GM10248 (cell line): ENCODE data around the gene ANKRD50.

ENCODE experiments used
- CTCF ChIA-PET: fragments of 300-600 bp; sonication (Branson Sonifier 250); formaldehyde crosslinking; extraction: SDS; loops from one replicate; lab custom pipeline; 2021; ENCODE audit warnings: antibody characterized with exemption; lab: Yijun Ruan, JAX
- POLR2A ChIA-PET: fragments of 350-650 bp; sonication (Branson Sonifier 250); formaldehyde crosslinking; extraction: SDS; loops from one replicate; lab custom pipeline; 2020; ENCODE audit warnings: antibody characterized with exemption; lab: Yijun Ruan, JAX
- DNase-seq: peaks from one replicate; pipeline ENCODE4 v3.0.0; 2012; ENCODE audit errors: extremely low spot score
- TF ChIP-seq, protein P1 (sequence below): IDR thresholded peaks from 2 replicates; pipeline ENCODE4 v1.5.1; 2012; ENCODE audit warnings: mild to moderate bottlenecking, low read depth; ENCODE audit errors: extremely low read depth, missing control alignments, control extremely low read depth

Gene ANKRD50

DNA sequence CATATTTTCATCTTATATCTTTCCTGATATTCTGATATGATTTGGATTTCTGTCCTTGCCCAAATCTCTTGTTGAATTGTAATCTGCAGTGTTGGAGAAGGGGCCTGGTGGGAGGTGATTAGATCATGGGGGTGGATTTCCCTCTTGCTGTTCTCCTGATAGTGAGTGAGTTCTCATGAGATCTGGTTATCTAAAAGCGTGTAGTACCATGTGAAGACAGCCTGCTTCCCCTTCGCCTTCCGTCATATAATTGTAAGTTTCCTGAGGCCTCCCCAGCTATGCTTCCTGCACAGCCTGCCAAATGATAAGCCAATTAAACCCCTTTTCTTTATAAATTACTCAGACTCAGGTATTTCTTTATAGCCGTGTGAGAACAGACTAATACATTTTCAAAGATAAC lies 77.2 kb downstream of the ANKRD50 start:
- DNase-seq: no peak
- POLR2A ChIA-PET: no interaction called here
- TF ChIP-seq, protein P1, sequence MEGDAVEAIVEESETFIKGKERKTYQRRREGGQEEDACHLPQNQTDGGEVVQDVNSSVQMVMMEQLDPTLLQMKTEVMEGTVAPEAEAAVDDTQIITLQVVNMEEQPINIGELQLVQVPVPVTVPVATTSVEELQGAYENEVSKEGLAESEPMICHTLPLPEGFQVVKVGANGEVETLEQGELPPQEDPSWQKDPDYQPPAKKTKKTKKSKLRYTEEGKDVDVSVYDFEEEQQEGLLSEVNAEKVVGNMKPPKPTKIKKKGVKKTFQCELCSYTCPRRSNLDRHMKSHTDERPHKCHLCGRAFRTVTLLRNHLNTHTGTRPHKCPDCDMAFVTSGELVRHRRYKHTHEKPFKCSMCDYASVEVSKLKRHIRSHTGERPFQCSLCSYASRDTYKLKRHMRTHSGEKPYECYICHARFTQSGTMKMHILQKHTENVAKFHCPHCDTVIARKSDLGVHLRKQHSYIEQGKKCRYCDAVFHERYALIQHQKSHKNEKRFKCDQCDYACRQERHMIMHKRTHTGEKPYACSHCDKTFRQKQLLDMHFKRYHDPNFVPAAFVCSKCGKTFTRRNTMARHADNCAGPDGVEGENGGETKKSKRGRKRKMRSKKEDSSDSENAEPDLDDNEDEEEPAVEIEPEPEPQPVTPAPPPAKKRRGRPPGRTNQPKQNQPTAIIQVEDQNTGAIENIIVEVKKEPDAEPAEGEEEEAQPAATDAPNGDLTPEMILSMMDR: no peak
- CTCF ChIA-PET: no interaction called here

DNA sequence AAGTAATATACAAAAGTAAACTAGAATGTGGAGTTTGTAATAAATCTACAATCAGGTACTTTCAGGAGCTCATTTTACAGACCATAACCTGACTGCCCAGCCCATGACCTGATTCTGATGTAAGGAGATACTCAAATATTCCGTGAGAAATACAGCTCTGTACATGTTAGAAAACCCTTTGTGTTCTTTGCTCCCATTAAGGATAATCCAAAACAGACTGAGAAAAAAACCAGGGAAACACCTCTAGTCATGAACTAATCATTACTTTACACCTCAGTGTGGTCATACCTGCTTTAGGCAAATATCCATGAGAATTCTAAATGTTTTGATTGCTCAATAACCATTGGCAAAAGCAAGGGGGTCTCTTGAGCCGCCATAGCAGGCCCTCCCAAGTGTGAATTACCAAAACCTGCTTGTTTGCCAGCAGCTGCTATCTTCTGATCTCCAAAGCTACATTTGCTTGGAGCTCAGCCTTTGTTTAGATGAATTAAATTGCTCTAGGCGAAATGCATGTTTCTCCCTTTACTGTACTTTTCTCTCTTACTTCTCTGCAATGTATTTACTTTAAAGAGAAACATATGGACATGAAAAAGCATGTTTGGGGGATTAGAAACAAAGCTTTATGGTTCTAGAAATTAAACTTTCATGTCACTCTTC lies 79.1 kb downstream of the ANKRD50 start:
- ChIA-PET POLR2A (no interaction called here), CTCF (interaction anchor here (1.1 to 1.2 kb wide), 2 partner anchors 11 to 13 kb away, joined by 3 read pairs; no protein-coding TSS in a partner anchor)
- no peak for DNase-seq
- TF ChIP-seq, protein P1: no peak

DNA sequence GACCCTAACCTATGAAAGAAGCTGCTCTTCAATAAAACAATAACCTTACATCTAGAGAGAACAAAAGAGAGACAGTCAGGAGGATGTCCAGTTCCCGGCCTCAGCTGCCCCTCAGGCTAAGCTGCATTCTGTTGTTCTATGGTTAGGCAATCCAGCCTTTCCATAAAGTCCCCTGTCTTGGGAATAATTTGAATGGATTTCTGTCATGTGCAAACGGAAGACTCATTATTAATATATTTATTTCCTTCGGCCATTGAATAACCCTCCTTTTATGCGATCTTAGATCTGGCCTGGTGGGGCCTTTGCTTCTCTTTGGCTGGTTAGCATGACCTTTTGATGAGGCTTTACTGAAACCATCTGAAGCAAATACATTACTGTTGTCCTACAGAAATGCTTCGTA lies 80.1 kb downstream of the ANKRD50 start:
- ChIA-PET CTCF (interaction anchor here (1.1 kb wide), 1 partner anchor 14 kb away, joined by 3 read pairs; no protein-coding TSS in a partner anchor), POLR2A (no interaction called here)
- TF ChIP-seq, protein P1: no peak

DNA sequence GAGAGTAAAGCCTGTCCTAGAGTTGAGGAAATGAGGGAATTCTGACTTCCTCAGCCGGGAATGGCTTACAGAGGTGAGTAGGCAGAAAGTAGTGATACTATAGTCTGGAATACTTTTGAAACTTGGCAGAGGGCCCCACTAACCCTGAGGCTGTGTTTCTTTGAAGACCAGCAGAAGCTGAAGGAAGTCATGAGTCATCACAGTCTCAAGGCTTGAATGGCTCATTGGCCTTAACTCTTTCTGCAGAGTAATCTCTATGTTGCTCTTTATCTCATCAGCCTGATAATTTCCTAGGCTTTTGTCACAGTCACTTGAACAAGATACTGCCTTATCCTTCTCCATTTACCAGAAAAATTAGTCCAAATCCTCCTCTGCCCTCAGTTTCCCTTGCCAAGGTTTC lies 80.8 kb downstream of the ANKRD50 start:
- ChIA-PET CTCF (no interaction called here), POLR2A (no interaction called here)
- no peak for DNase-seq
- TF ChIP-seq, protein P1: no peak

More for the DNA sequence above, 80.1 kb downstream of the ANKRD50 start:
- no peak for DNase-seq

DNA sequence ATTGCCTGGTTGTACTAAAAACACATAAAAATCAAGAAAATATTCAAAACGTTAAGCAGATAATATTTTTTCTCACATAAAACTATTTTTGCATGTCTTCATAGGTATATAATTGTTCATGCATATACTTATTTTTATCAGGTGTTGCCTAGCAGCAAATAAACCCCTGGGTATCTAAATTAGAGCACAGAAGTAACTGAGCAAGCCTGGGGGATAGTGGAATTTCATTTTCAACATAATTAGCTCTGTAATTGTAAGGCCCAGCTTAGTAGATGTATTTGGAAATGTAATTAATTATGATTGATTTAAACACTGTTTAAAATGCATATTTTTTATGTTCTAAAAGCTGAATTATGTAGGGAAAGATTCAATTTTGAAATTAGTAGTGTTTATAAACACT lies 82.9 kb downstream of the ANKRD50 start:
- no peak for DNase-seq
- ChIA-PET POLR2A (no interaction called here), CTCF (interaction anchor here (1.2 kb wide), 1 partner anchor 10 kb away, joined by 3 read pairs; no protein-coding TSS in a partner anchor)
- TF ChIP-seq, protein P1: no peak
